VCaP (cell line): ENCODE results near the gene LRRC28.

Experiments used
- H3K27ac ChIP-seq: fragments of 450-650 bp; 2 replicates; pipeline ENCODE4 v1.5.1; 2017
- CTCF ChIP-seq: fragments of 450-650 bp; conservative IDR thresholded peaks from 2 replicates; pipeline ENCODE4 v1.5.1; 2017; ENCODE audit warnings: mild to moderate bottlenecking, moderate library complexity

The LRRC28 gene

GRCh38 chr15:99406120-99406519, 154.8 kb downstream of the LRRC28 start:
- no peak for TF ChIP-seq CTCF
- H3K27ac ChIP-seq = no peak overlapping the region

GRCh38 chr15:99406716-99407487, 155.6 kb downstream of the LRRC28 start:
- TF ChIP-seq CTCF = no peak
- H3K27ac ChIP-seq = no peak overlapping the region

- no peak overlapping the region for H3K27ac ChIP-seq
- TF ChIP-seq CTCF = no peak
Measured at GRCh38 chr15:99407716-99408115, 156.4 kb downstream of the LRRC28 start.

GRCh38 chr15:99408236-99409096, 157.2 kb downstream of the LRRC28 start:
- H3K27ac ChIP-seq = no peak overlapping the region
- no peak for TF ChIP-seq CTCF

- 0 out of 2 replicates have a peak overlapping the region, but pooled peaks have one; percentile 6 for H3K27ac ChIP-seq
- TF ChIP-seq CTCF = peak; percentile 92
Measured at GRCh38 chr15:99409097-99409473, 157.8 kb downstream of the LRRC28 start.

GRCh38 chr15:99409560-99409959, 158.3 kb downstream of the LRRC28 start:
- H3K27ac ChIP-seq = 0 out of 2 replicates have a peak overlapping the region, but pooled peaks have one; percentile 6
- TF ChIP-seq CTCF = no peak

GRCh38 chr15:99410477-99410876, 159.2 kb downstream of the LRRC28 start:
- no peak for TF ChIP-seq CTCF

More at GRCh38 chr15:99410477-99410876, 159.2 kb downstream of the LRRC28 start:
- H3K27ac ChIP-seq = no peak overlapping the region
